Peyer's patch (tissue), 4 donors: ENCODE data around the gene DOK6.

Experiments used
- POLR2A ChIP-seq, 2 donors: fragments of 450-650 bp; IDR thresholded peaks; one replicate each; pipeline ENCODE4 v1.5.1; 2017; ENCODE audit warnings: antibody characterized with exemption in 2 of 2, mild to moderate bottlenecking in 2 of 2, moderate library complexity in 2 of 2
- TF ChIP-seq, protein P1 (sequence below), 6 experiments: fragments of 450-650 bp in 4 of 6; fragments of 200-600 bp in 2 of 6; sonication (generic) in 1 of 6; IDR thresholded peaks; one replicate each; pipeline ENCODE4 v1.5.1; 2017 to 2019; ENCODE audit warnings: antibody characterized with exemption in 6 of 6, mild to moderate bottlenecking in 3 of 6, moderate library complexity in 1 of 6

DNA sequence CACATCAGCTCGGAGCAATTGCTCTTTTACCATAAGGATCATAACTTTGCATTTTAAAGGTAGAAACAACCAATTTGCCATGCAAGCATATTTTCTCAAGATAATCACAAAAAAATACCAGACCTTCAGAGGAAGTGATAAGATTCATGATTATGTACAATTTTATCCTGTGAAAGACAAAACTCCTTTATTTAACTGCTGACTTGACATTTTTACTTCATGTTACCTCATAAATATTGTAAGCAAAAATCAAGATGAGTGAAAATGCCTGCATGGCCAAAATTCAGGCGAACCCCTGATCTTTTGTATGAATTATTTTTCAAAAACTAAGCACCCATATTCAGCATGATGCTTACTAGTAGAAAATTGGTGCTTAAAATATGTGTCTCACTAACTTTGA is 300.6 kb downstream of the DOK6 start:
- TF ChIP-seq, protein P1, sequence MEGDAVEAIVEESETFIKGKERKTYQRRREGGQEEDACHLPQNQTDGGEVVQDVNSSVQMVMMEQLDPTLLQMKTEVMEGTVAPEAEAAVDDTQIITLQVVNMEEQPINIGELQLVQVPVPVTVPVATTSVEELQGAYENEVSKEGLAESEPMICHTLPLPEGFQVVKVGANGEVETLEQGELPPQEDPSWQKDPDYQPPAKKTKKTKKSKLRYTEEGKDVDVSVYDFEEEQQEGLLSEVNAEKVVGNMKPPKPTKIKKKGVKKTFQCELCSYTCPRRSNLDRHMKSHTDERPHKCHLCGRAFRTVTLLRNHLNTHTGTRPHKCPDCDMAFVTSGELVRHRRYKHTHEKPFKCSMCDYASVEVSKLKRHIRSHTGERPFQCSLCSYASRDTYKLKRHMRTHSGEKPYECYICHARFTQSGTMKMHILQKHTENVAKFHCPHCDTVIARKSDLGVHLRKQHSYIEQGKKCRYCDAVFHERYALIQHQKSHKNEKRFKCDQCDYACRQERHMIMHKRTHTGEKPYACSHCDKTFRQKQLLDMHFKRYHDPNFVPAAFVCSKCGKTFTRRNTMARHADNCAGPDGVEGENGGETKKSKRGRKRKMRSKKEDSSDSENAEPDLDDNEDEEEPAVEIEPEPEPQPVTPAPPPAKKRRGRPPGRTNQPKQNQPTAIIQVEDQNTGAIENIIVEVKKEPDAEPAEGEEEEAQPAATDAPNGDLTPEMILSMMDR (IDR thresholded peaks at IDR 0.05) = no peak
- no peak for TF ChIP-seq POLR2A (IDR thresholded peaks at IDR 0.05)
